ENCODE data around the gene UGT1A4. TPM values are rescaled to one million over a fixed set of nuclear protein-coding genes. Genes with fewer than 3 reads are reported as not detected.

Gene UGT1A4
- total and polyA plus RNA-seq, 2 donors (not counting 1 experiment from before 2014, with no cell fraction given), result not detected

DNA sequence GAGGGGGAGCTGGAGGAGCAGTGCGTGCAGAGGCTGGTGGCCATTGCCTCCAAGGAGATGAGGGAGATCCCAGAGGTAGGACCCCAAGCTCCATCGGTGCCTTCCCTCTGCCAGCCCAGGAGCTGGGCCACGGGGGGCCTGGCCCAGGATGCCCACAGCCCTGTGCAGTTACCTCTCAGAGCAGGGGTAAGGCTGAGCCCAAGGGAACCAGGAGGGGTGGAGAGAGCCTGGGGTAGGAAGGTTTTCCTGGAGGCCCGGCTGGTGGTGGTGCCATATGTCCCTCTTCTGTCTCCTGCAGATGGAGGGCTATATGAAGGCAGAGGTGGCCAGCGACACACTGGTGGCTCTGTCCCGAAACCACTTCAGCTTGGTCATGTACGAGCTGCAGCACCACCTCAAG, 71.0 kb downstream of the UGT1A4 start:
- TF ChIP-seq, protein P1, sequence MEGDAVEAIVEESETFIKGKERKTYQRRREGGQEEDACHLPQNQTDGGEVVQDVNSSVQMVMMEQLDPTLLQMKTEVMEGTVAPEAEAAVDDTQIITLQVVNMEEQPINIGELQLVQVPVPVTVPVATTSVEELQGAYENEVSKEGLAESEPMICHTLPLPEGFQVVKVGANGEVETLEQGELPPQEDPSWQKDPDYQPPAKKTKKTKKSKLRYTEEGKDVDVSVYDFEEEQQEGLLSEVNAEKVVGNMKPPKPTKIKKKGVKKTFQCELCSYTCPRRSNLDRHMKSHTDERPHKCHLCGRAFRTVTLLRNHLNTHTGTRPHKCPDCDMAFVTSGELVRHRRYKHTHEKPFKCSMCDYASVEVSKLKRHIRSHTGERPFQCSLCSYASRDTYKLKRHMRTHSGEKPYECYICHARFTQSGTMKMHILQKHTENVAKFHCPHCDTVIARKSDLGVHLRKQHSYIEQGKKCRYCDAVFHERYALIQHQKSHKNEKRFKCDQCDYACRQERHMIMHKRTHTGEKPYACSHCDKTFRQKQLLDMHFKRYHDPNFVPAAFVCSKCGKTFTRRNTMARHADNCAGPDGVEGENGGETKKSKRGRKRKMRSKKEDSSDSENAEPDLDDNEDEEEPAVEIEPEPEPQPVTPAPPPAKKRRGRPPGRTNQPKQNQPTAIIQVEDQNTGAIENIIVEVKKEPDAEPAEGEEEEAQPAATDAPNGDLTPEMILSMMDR (conservative IDR thresholded peaks at IDR 0.05 in 1 of 2, IDR thresholded peaks at IDR 0.05 in 1 of 2; ENCODE audit: low read depth in 1 of 2, low read length in 2 of 2), result no peak
- TF ChIP-seq EZH2 (IDR thresholded peaks at IDR 0.05; ENCODE audit: low read length, missing control alignments), result no peak
- no peak overlapping the region for H2AFZ ChIP-seq (ENCODE audit: low read length)
- no peak overlapping the region for H3K9ac ChIP-seq (ENCODE audit: insufficient read depth, low read length)
- H3K79me2 ChIP-seq (ENCODE audit: control insufficient read depth, insufficient read depth, low read length), result no peaks in the 10 kb centered on the region
- no peaks in the 10 kb centered on the region for H3K36me3 ChIP-seq (ENCODE audit: control insufficient read depth, insufficient read depth, low read length)
- H3K4me2 ChIP-seq (ENCODE audit: extremely low read depth, insufficient read depth, low read length), result no peak overlapping the region
- no peaks in the 10 kb centered on the region for H3K4me1 ChIP-seq (ENCODE audit: control insufficient read depth, extremely low read depth, insufficient read depth, low read length)
- no peaks in the 10 kb centered on the region for H4K20me1 ChIP-seq (ENCODE audit: control insufficient read depth, extremely low read depth, insufficient read depth, low read length)
- H3K4me3 ChIP-seq (replicated peaks in 1 of 4; ENCODE audit: control extremely low read depth in 1 of 4, insufficient read depth in 1 of 4, low read depth in 3 of 4, low read length in 4 of 4), result no peak overlapping the region
- H3K27me3 ChIP-seq (ENCODE audit: control insufficient read depth, insufficient read depth, low read length), result no peaks in the 10 kb centered on the region
- no peak for DNase-seq (ENCODE audit: low read depth in 2 of 2)
- no peaks in the 10 kb centered on the region for H3K9me3 ChIP-seq (ENCODE audit: control insufficient read depth, insufficient read depth, low read depth, low read length)
- H3K27ac ChIP-seq (ENCODE audit: insufficient read depth, low read length), result no peak overlapping the region

DNA sequence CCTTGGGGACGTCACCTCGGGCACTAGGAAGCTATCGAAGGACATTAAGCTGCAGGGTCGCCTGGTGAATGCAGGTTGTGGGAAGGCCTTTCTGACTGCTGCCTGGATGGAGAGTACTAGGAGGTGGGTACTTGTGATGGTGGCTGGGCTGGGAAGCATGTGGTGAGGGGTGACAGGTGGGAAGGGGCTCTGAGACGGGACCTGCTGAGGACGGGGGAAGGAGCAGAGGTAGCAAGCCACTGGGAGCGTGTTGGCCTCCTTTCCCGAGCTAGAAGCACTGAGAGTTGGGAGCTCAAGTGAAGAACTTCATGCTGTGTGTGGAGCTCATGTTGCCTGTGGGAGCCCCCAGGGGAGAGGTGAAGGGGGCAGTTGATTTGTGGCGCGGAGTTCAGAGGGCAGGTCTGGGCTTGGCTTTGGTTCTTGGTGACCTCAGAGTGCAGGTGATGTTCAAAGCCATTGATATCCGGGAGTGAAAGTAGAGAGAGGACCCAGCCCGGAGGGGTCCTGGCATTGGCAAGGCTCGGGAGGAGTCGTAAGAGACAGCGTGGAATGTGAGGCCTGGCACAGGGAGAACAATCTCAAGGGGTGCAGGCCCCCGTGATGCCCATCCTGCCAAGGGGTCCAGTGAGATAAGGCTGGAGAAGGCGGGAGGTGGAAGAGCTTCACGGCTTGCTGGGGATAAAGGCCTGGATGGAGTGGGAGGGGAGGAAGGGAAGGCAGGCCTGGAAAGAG, 72.8 kb downstream of the UGT1A4 start:
- Histone ChIP-seq H3K9me3 (ENCODE audit: control insufficient read depth, insufficient read depth, low read depth, low read length) (no peaks in the 10 kb centered on the region), H2AFZ (ENCODE audit: low read length) (no peak overlapping the region), H3K4me1 (ENCODE audit: control insufficient read depth, extremely low read depth, insufficient read depth, low read length) (no peaks in the 10 kb centered on the region), H3K79me2 (ENCODE audit: control insufficient read depth, insufficient read depth, low read length) (no peaks in the 10 kb centered on the region), H4K20me1 (ENCODE audit: control insufficient read depth, extremely low read depth, insufficient read depth, low read length) (no peaks in the 10 kb centered on the region), H3K27me3 (ENCODE audit: control insufficient read depth, insufficient read depth, low read length) (no peaks in the 10 kb centered on the region), H3K9ac (ENCODE audit: insufficient read depth, low read length) (no peak overlapping the region), H3K4me2 (ENCODE audit: extremely low read depth, insufficient read depth, low read length) (no peak overlapping the region), H3K4me3 (replicated peaks in 1 of 4; ENCODE audit: control extremely low read depth in 1 of 4, insufficient read depth in 1 of 4, low read depth in 3 of 4, low read length in 4 of 4) (no peak overlapping the region), H3K27ac (ENCODE audit: insufficient read depth, low read length) (no peak overlapping the region), H3K36me3 (ENCODE audit: control insufficient read depth, insufficient read depth, low read length) (no peaks in the 10 kb centered on the region)
- TF ChIP-seq, protein P1 (conservative IDR thresholded peaks at IDR 0.05 in 1 of 2, IDR thresholded peaks at IDR 0.05 in 1 of 2; ENCODE audit: low read depth in 1 of 2, low read length in 2 of 2), result no peak
- TF ChIP-seq EZH2 (IDR thresholded peaks at IDR 0.05; ENCODE audit: low read length, missing control alignments), result no peak
- DNase-seq (ENCODE audit: low read depth in 2 of 2), result no peak

DNA sequence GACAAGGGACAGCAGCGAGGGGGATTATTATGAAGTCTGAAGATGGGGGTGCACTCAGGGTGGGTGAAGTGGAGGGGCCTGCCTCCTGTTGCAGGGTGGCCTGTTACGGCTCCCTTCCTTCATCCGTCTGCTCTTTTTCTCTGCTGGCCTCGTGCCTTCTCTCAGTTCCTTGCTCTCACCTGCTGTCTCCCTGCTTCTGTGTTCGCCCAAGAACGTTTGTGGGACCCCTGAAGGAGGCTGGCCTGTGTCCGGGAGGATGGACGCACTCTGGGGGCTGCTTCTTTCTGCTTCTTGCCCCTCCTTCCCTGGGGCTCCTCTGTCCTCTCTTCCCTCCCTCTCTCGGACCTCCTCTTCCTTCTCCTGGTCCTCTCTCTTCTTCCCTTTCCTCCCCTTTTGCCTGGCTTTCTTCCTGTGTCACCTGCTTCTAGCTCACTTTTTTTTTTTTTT, 73.4 kb downstream of the UGT1A4 start:
- Histone ChIP-seq H2AFZ (ENCODE audit: low read length) (no peak overlapping the region), H3K9me3 (ENCODE audit: control insufficient read depth, insufficient read depth, low read depth, low read length) (no peaks in the 10 kb centered on the region), H3K9ac (ENCODE audit: insufficient read depth, low read length) (no peak overlapping the region), H3K36me3 (ENCODE audit: control insufficient read depth, insufficient read depth, low read length) (no peaks in the 10 kb centered on the region), H4K20me1 (ENCODE audit: control insufficient read depth, extremely low read depth, insufficient read depth, low read length) (no peaks in the 10 kb centered on the region), H3K4me3 (replicated peaks in 1 of 4; ENCODE audit: control extremely low read depth in 1 of 4, insufficient read depth in 1 of 4, low read depth in 3 of 4, low read length in 4 of 4) (no peak overlapping the region), H3K4me1 (ENCODE audit: control insufficient read depth, extremely low read depth, insufficient read depth, low read length) (no peaks in the 10 kb centered on the region), H3K79me2 (ENCODE audit: control insufficient read depth, insufficient read depth, low read length) (no peaks in the 10 kb centered on the region), H3K27me3 (ENCODE audit: control insufficient read depth, insufficient read depth, low read length) (no peaks in the 10 kb centered on the region), H3K4me2 (ENCODE audit: extremely low read depth, insufficient read depth, low read length) (no peak overlapping the region), H3K27ac (ENCODE audit: insufficient read depth, low read length) (no peak overlapping the region)
- no peak for DNase-seq (ENCODE audit: low read depth in 2 of 2)
- no peak for TF ChIP-seq EZH2 (IDR thresholded peaks at IDR 0.05; ENCODE audit: low read length, missing control alignments)
- TF ChIP-seq, protein P1 (conservative IDR thresholded peaks at IDR 0.05 in 1 of 2, IDR thresholded peaks at IDR 0.05 in 1 of 2; ENCODE audit: low read depth in 1 of 2, low read length in 2 of 2), result no peak
